SK-N-SH (cell line): ENCODE results near the gene PDE10A. TPM values are rescaled to one million over a fixed set of nuclear protein-coding genes. Genes with fewer than 3 reads are reported as not detected.
"Not testable (repeated sequence)": the region's sequence is repeated elsewhere in the genome, so short reads cannot be mapped to it uniquely, and the experiment has no call there.

Source experiments
- CTCF ChIA-PET: fragments of 300-600, 350-600 bp; formaldehyde crosslinking; extraction: SDS; loops from one replicate; lab custom pipeline; 2021; lab: Yijun Ruan, JAX
- POLR2A ChIA-PET: fragments of 350-600 bp; sonication (Branson Sonifier 250); formaldehyde crosslinking; extraction: SDS; loops from one replicate; lab custom pipeline; 2020; ENCODE audit warnings: antibody characterized with exemption, inconsistent platforms; lab: Yijun Ruan, JAX
- DNase-seq: peaks from one replicate; pipeline ENCODE4 v3.0.0; 2012
- H2AFZ ChIP-seq: fragments of 200-600 bp; sonication (generic); 2 replicates; pipeline ENCODE4 v1.8.1; 2016; ENCODE audit warnings: antibody characterized with exemption, mild to moderate bottlenecking, low read depth
- H3F3A ChIP-seq: fragments of 200-600 bp; sonication (generic); replicated peaks from 2 replicates; pipeline ENCODE3; 2016; ENCODE audit warnings: antibody characterized with exemption, mild to moderate bottlenecking; ENCODE audit not compliant: insufficient read depth
- H3K27ac ChIP-seq, 2 experiments: fragments of 200-500 bp in 1 of 2; fragments of 200-600 bp in 1 of 2; sonication (Bioruptor generic) in 1 of 2; sonication (generic), shearing (Covaris generic) in 1 of 2; 2 replicates each; pipeline versions ENCODE4 v1.5.1 to v1.6.1; 2014 to 2016; ENCODE audit warnings: low read depth in 2 of 2, inconsistent platforms in 1 of 2, low read length in 1 of 2, mild to moderate bottlenecking in 1 of 2, mixed read lengths in 1 of 2
- H3K27me3 ChIP-seq: fragments of 200-600 bp; sonication (generic), shearing (Covaris generic); 2 replicates; pipeline ENCODE4 v1.6.1; 2016; ENCODE audit warnings: mixed run types; ENCODE audit not compliant: insufficient read depth
- H3K36me3 ChIP-seq, 2 experiments: fragments of 200-500 bp in 1 of 2; fragments of 200-600 bp in 1 of 2; sonication (Bioruptor generic) in 1 of 2; sonication (generic) in 1 of 2; replicated peaks in 1 of 2; 2 replicates each; pipeline versions ENCODE3 to v1.5.1; 2014 to 2016; ENCODE audit warnings: low read length in 1 of 2, mild to moderate bottlenecking in 1 of 2; ENCODE audit not compliant: insufficient read depth in 2 of 2, control insufficient read depth in 1 of 2
- H3K4me1 ChIP-seq, 2 experiments: fragments of 200-500 bp in 1 of 2; fragments of 200-600 bp in 1 of 2; sonication (Bioruptor generic) in 1 of 2; sonication (generic), shearing (Covaris generic) in 1 of 2; 2 replicates each; pipeline versions ENCODE4 v1.5.1 to v1.6.1; 2014 to 2016; ENCODE audit warnings: low read depth in 1 of 2, low read length in 1 of 2, mixed run types in 1 of 2; ENCODE audit not compliant: insufficient read depth in 2 of 2, control insufficient read depth in 1 of 2
- H3K4me2 ChIP-seq: fragments of 200-600 bp; sonication (generic), shearing (Covaris generic); 2 replicates; pipeline ENCODE4 v1.6.1; 2017; ENCODE audit warnings: mixed run types
- H3K4me3 ChIP-seq, 2 experiments: fragments of 200-500 bp in 1 of 2; fragments of 200-600 bp in 1 of 2; sonication (Bioruptor generic) in 1 of 2; sonication (generic), shearing (Covaris generic) in 1 of 2; 2 replicates each; pipeline versions ENCODE4 v1.5.1 to v1.8.1; 2014 to 2016; ENCODE audit warnings: low read depth in 2 of 2, inconsistent platforms in 1 of 2, low read length in 1 of 2, mild to moderate bottlenecking in 1 of 2, mixed read lengths in 1 of 2, moderate library complexity in 1 of 2
- H3K79me2 ChIP-seq: fragments of 200-600 bp; sonication (generic); 2 replicates; pipeline ENCODE4 v1.8.1; 2017; ENCODE audit warnings: mild to moderate bottlenecking; ENCODE audit not compliant: insufficient read depth
- H3K9ac ChIP-seq: fragments of 200-600 bp; sonication (generic); 2 replicates; pipeline ENCODE4 v1.6.1; 2017; ENCODE audit warnings: mixed run types
- H3K9me2 ChIP-seq: fragments of 200-600 bp; sonication (generic); 2 replicates; pipeline ENCODE4 v1.6.1; 2017; ENCODE audit warnings: mixed run types
- H3K9me3 ChIP-seq: fragments of 200-600 bp; sonication (generic); 2 replicates; pipeline ENCODE4 v1.6.1; 2017; ENCODE audit warnings: mixed run types, mild to moderate bottlenecking, moderate library complexity
- H4K20me1 ChIP-seq: fragments of 200-600 bp; sonication (generic); 2 replicates; pipeline ENCODE4 v1.6.1; 2017; ENCODE audit warnings: mild to moderate bottlenecking, mixed run types; ENCODE audit not compliant: insufficient read depth
- JUND ChIP-seq: IDR thresholded peaks from 2 replicates; pipeline ENCODE4 v1.4.0; 2012
- MEF2A ChIP-seq: IDR thresholded peaks from 2 replicates; pipeline ENCODE4 v1.4.0; 2012; ENCODE audit warnings: low read depth, borderline replicate concordance
- POLR2AphosphoS5 ChIP-seq: IDR thresholded peaks from 2 replicates; pipeline ENCODE4 v1.6.1; 2012; ENCODE audit warnings: low read depth, low read length
- REST ChIP-seq: IDR thresholded peaks from 2 replicates; pipeline ENCODE4 v1.6.1; 2012; ENCODE audit warnings: mild to moderate bottlenecking, low read depth, low read length, moderate library complexity
- RXRA ChIP-seq: IDR thresholded peaks from 2 replicates; pipeline ENCODE4 v1.4.0; 2012; ENCODE audit warnings: low read depth, mild to moderate bottlenecking, borderline replicate concordance
- SIN3A ChIP-seq: IDR thresholded peaks from 2 replicates; pipeline ENCODE4 v1.6.1; 2012; ENCODE audit warnings: low read depth, mild to moderate bottlenecking, low read length, moderate library complexity, borderline replicate concordance
- TAF1 ChIP-seq: IDR thresholded peaks from 2 replicates; pipeline ENCODE4 v1.6.1; 2012; ENCODE audit warnings: low read depth, mild to moderate bottlenecking, low read length, moderate library complexity, borderline replicate concordance
- TEAD4 ChIP-seq: IDR thresholded peaks from 2 replicates; pipeline ENCODE4 v1.4.0; 2012; ENCODE audit warnings: mild to moderate bottlenecking, borderline replicate concordance; ENCODE audit not compliant: insufficient read depth
- YY1 ChIP-seq: IDR thresholded peaks from 2 replicates; pipeline ENCODE4 v1.4.0; 2012; ENCODE audit warnings: low read depth, mild to moderate bottlenecking
- WGBS: methylation state at CpG from one replicate; pipeline ENCODE4 v1.1.6; 2017; ENCODE audit warnings: low lambda C conversion rate; 5-methylcytosine and 5-hydroxymethylcytosine counted together
- polyA plus RNA-seq, 3 experiments: library from polyadenylated mRNA; depleted of rRNA; stranded (reverse); fragments of >200 nt; gene quantifications; 2 replicates each; pipeline ENCODE4 v1.2.3, GENCODE V29; 2012
- TF ChIP-seq, protein P1 (sequence below): IDR thresholded peaks from 2 replicates; pipeline ENCODE4; 2012
- TF ChIP-seq, protein P2 (sequence below): fragments of 150-350 bp; IDR thresholded peaks from 2 replicates; pipeline ENCODE4 v1.6.1; 2017; ENCODE audit warnings: antibody characterized with exemption, low read length, low read depth, borderline replicate concordance
- TF ChIP-seq, protein P3 (sequence below): IDR thresholded peaks from 2 replicates; pipeline ENCODE4 v1.4.0; 2012; ENCODE audit warnings: low read depth

Gene PDE10A
- polyA plus RNA-seq, 1 of the 3 experiments (the other 2 are of a cell fraction) = 0.43 TPM

DNA sequence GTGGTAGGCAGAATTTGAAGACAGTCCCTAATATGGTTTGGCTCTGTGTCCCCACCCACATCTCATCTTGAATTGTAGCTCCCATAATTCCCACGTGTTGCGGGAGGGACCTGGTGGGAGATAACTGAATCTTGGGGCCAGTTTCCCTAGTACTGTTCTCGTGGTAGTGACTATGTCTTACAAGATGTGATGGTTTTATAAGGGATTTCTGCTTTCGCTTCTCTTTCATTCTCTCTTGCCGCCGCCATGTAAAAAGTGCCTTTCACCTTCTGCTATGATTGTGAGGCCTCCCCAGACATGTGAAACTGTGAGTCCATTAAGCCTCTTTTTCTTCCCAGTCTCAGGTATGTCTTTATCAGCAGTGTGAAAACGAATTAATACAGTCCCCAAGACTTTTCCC is 103.4 kb downstream of the PDE10A start:
- Histone ChIP-seq H3K36me3 (no peaks in the 10 kb centered on the region), H3K9me3 (no peaks in the 10 kb centered on the region), H3K27ac (no peak overlapping the region), H3K9me2 (no peaks in the 10 kb centered on the region)
- 64% methylated on average over 7 of the region's 7 CpGs for WGBS
- no peak for TF ChIP-seq POLR2AphosphoS5
- TF ChIP-seq YY1 = no peak
- TF ChIP-seq TEAD4 = no peak
- no peak for TF ChIP-seq REST
- TF ChIP-seq, all 33 proteins: peak for 0
- Histone ChIP-seq H3K9ac (no peak overlapping the region), H2AFZ (no peak overlapping the region), H3K79me2 (no peaks in the 10 kb centered on the region), H3K4me2 (no peak overlapping the region), H4K20me1 (no peaks in the 10 kb centered on the region), H3K4me1 (no peaks in the 10 kb centered on the region), H3K27me3 (no peaks in the 10 kb centered on the region), H3F3A (no peaks in the 10 kb centered on the region), H3K4me3 (no peak overlapping the region; a peak in 1 of 4 replicates)
- POLR2A ChIA-PET = no interaction called here
- CTCF ChIA-PET = no interaction called here
- no peak for DNase-seq

- H3K4me1 ChIP-seq, H3K9me3 ChIP-seq, H2AFZ ChIP-seq, H3F3A ChIP-seq, H3K79me2 ChIP-seq, H3K4me2 ChIP-seq, H3K36me3 ChIP-seq, H4K20me1 ChIP-seq, H3K27ac ChIP-seq, H3K27me3 ChIP-seq, CTCF ChIA-PET, DNase-seq, H3K9me2 ChIP-seq, POLR2A ChIA-PET, H3K4me3 ChIP-seq, H3K9ac ChIP-seq: not testable (repeated sequence)
- 82% methylated on average over 6 of the region's 6 CpGs for WGBS
Measured at GRCh38 chr6:165558097-165558496, 104.9 kb downstream of the PDE10A start.

DNA sequence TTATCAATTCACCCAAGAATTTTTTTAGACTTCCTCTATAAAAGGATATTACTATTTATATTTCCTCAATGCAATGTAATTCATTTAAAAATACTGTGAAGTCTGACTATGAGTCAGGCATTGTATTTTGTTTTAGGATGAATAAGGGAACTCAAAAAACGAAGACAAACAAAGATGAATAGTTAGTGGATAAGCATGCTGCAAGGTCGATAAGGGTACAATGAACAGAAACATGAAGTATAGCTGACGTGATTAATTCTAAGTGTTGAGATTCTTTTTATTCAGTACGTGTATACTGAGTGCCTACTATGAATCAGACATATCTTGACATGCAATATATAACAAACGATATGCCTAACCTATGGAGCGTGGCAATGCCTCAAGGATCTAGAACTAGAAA is 105.4 kb downstream of the PDE10A start:
- no peak for DNase-seq
- WGBS = 59% methylated on average over 6 of the region's 6 CpGs
- no peaks in the 10 kb centered on the region for H3K36me3 ChIP-seq
- H3K27me3 ChIP-seq = no peaks in the 10 kb centered on the region
- no peaks in the 10 kb centered on the region for H3K9me2 ChIP-seq
- CTCF ChIA-PET = no interaction called here
- H3K4me2 ChIP-seq = no peak overlapping the region
- H3K9me3 ChIP-seq = no peaks in the 10 kb centered on the region
- H3K79me2 ChIP-seq = no peaks in the 10 kb centered on the region
- no peak overlapping the region for H3K9ac ChIP-seq
- H3K4me3 ChIP-seq = no peak overlapping the region
- H2AFZ ChIP-seq = no peak overlapping the region
- no peaks in the 10 kb centered on the region for H4K20me1 ChIP-seq
- POLR2A ChIA-PET = no interaction called here
- no peaks in the 10 kb centered on the region for H3F3A ChIP-seq
- H3K4me1 ChIP-seq = no peaks in the 10 kb centered on the region
- H3K27ac ChIP-seq = no peak overlapping the region
- TF ChIP-seq MEF2A (no peak), JUND (no peak), RXRA (no peak), REST (no peak), SIN3A (no peak), TAF1 (no peak), YY1 (no peak)
- TF ChIP-seq, protein P1, sequence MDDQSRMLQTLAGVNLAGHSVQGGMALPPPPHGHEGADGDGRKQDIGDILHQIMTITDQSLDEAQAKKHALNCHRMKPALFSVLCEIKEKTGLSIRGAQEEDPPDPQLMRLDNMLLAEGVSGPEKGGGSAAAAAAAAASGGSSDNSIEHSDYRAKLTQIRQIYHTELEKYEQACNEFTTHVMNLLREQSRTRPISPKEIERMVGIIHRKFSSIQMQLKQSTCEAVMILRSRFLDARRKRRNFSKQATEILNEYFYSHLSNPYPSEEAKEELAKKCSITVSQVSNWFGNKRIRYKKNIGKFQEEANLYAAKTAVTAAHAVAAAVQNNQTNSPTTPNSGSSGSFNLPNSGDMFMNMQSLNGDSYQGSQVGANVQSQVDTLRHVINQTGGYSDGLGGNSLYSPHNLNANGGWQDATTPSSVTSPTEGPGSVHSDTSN = no peak
- TF ChIP-seq, protein P2, sequence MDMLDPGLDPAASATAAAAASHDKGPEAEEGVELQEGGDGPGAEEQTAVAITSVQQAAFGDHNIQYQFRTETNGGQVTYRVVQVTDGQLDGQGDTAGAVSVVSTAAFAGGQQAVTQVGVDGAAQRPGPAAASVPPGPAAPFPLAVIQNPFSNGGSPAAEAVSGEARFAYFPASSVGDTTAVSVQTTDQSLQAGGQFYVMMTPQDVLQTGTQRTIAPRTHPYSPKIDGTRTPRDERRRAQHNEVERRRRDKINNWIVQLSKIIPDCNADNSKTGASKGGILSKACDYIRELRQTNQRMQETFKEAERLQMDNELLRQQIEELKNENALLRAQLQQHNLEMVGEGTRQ = no peak
- TF ChIP-seq, protein P3, sequence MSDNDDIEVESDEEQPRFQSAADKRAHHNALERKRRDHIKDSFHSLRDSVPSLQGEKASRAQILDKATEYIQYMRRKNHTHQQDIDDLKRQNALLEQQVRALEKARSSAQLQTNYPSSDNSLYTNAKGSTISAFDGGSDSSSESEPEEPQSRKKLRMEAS = no peak
